Measurements from ENCODE around the gene PTCH1.
A peak's percentile ranks its signal among the peaks of the same experiment; 100 is the strongest.

PTCH1 gene

GRCh38 chr9:95498641-95499040 is 18.1 kb downstream of the PTCH1 start:
- DNase-seq (ENCODE audit: low read depth in 2 of 2), result no peak

GRCh38 chr9:95497772-95498171 is 19.0 kb downstream of the PTCH1 start:
- DNase-seq (ENCODE audit: low read depth in 2 of 2), result no peak

- no peak for DNase-seq (ENCODE audit: low read depth in 2 of 2)
Measured at GRCh38 chr9:95496687-95497086, 20.1 kb downstream of the PTCH1 start.

GRCh38 chr9:95495961-95496360 is 20.8 kb downstream of the PTCH1 start:
- no peak for DNase-seq (ENCODE audit: low read depth in 2 of 2)

- DNase-seq (ENCODE audit: low read depth in 2 of 2), result no peak
Measured at GRCh38 chr9:95495529-95495928, 21.2 kb downstream of the PTCH1 start.

GRCh38 chr9:95494416-95495371 is 22.1 kb downstream of the PTCH1 start:
- DNase-seq (ENCODE audit: low read depth in 2 of 2), result peak; percentile 74 to 77

- no peak for DNase-seq (ENCODE audit: low read depth in 2 of 2)
Measured at GRCh38 chr9:95494022-95494415, 22.8 kb downstream of the PTCH1 start.

GRCh38 chr9:95493402-95493801 is 23.4 kb downstream of the PTCH1 start:
- no peak for DNase-seq (ENCODE audit: low read depth in 2 of 2)

- DNase-seq (ENCODE audit: low read depth in 2 of 2), result no peak
Measured at GRCh38 chr9:95491543-95492320, 25.0 kb downstream of the PTCH1 start.

- no peak for DNase-seq (ENCODE audit: low read depth in 2 of 2)
Measured at GRCh38 chr9:95488954-95489353, 27.8 kb downstream of the PTCH1 start.

GRCh38 chr9:95486318-95486717 is 30.5 kb downstream of the PTCH1 start:
- no peak for DNase-seq (ENCODE audit: low read depth in 2 of 2)

- DNase-seq (ENCODE audit: low read depth in 2 of 2), result no peak
Measured at GRCh38 chr9:95484225-95484624, 32.5 kb downstream of the PTCH1 start.

GRCh38 chr9:95483431-95483830 is 33.3 kb downstream of the PTCH1 start:
- no peak for DNase-seq (ENCODE audit: low read depth in 2 of 2)

- no peak for DNase-seq (ENCODE audit: low read depth in 2 of 2)
Measured at GRCh38 chr9:95482621-95483020, 34.1 kb downstream of the PTCH1 start.

GRCh38 chr9:95481000-95481399 is 35.8 kb downstream of the PTCH1 start:
- DNase-seq (ENCODE audit: low read depth in 2 of 2), result no peak

- DNase-seq (ENCODE audit: low read depth in 2 of 2), result no peak
Measured at GRCh38 chr9:95480346-95480745, 36.4 kb downstream of the PTCH1 start.

- no peak for DNase-seq (ENCODE audit: low read depth in 2 of 2)
Measured at GRCh38 chr9:95479330-95479729, 37.4 kb downstream of the PTCH1 start.

- DNase-seq (ENCODE audit: low read depth in 2 of 2), result no peak
Measured at GRCh38 chr9:95478335-95478734, 38.4 kb downstream of the PTCH1 start.

GRCh38 chr9:95477885-95478284 is 38.9 kb downstream of the PTCH1 start:
- DNase-seq (ENCODE audit: low read depth in 2 of 2), result no peak

- no peak for DNase-seq (ENCODE audit: low read depth in 2 of 2)
Measured at GRCh38 chr9:95477441-95477840, 39.3 kb downstream of the PTCH1 start.

GRCh38 chr9:95468791-95469190 is 48.0 kb downstream of the PTCH1 start:
- no peak for DNase-seq (ENCODE audit: low read depth in 2 of 2)

GRCh38 chr9:95465115-95465514 is 51.7 kb downstream of the PTCH1 start:
- no peak for DNase-seq (ENCODE audit: low read depth in 2 of 2)

Measured in stimulated activated CD8-positive, alpha-beta memory T cell treated with anti-CD3 and anti-CD28 coated beads, Interleukin-2, amount 100 ng/mL, for 48 hours (primary cell).